ENCODE measurements around the gene KLK12. TPM values are rescaled to one million over a fixed set of nuclear protein-coding genes. Genes with fewer than 3 reads are reported as not detected.

KLK12 gene
- total and polyA plus RNA-seq, 10 donors: 0.16 TPM; not detected in 9

- intact Hi-C loops (cut with DNase I; ENCODE audit: low total_unique reads): no loop called here
- no peaks in the 10 kb centered on the region for H3K4me1 ChIP-seq
- no peak for DNase-seq
- TF ChIP-seq CTCF (IDR thresholded peaks at IDR 0.05 in 8 of 11, conservative IDR thresholded peaks at IDR 0.05 in 3 of 11) (no peak), POLR2A (IDR thresholded peaks at IDR 0.05) (no peak), POLR2AphosphoS5 (IDR thresholded peaks at IDR 0.05) (no peak)
- no peak overlapping the region for H3K27ac ChIP-seq
- no peak overlapping the region for H3K4me3 ChIP-seq
- H3K9me3 ChIP-seq: peaks cover 0 to 3% (median 0%) of the 10 kb centered on the region in 8 donors
- peaks cover 0 to 26% (median 0%) of the 10 kb centered on the region in 7 donors for H3K27me3 ChIP-seq (replicated peaks in 1 of 7)
- no peaks in the 10 kb centered on the region for H3K36me3 ChIP-seq
- 80 to 85% (median 82%) methylated on average over 11 of the region's 11 CpGs for WGBS, 5 donors
Measured at GRCh38 chr19:51044327-51044726, 9.5 kb upstream of the KLK12 start.

GRCh38 chr19:51043497-51043896 lies 8.7 kb upstream of the KLK12 start:
- TF ChIP-seq POLR2AphosphoS5 (IDR thresholded peaks at IDR 0.05): no peak
- TF ChIP-seq CTCF (IDR thresholded peaks at IDR 0.05 in 8 of 11, conservative IDR thresholded peaks at IDR 0.05 in 3 of 11): no peak
- no peak for TF ChIP-seq POLR2A (IDR thresholded peaks at IDR 0.05)
- no peaks in the 10 kb centered on the region for H3K4me1 ChIP-seq
- peaks cover 0 to 17% (median 0%) of the 10 kb centered on the region in 7 donors for H3K27me3 ChIP-seq (replicated peaks in 1 of 7)
- WGBS, 5 donors: 82 to 88% (median 84%) methylated on average over 8 to 9 of the region's 9 CpGs
- H3K27ac ChIP-seq: no peak overlapping the region
- intact Hi-C loops (cut with DNase I; ENCODE audit: low total_unique reads): no loop called here
- peaks cover 0 to 3% (median 0%) of the 10 kb centered on the region in 8 donors for H3K9me3 ChIP-seq
- H3K36me3 ChIP-seq: no peaks in the 10 kb centered on the region
- no peak for DNase-seq
- no peak overlapping the region for H3K4me3 ChIP-seq

GRCh38 chr19:51040151-51040550 lies 5.3 kb upstream of the KLK12 start:
- Histone ChIP-seq H3K27ac (no peak overlapping the region), H3K4me3 (no peak overlapping the region), H3K36me3 (no peaks in the 10 kb centered on the region), H3K27me3 (replicated peaks in 1 of 7) (peaks cover 0 to 7% (median 0%) of the 10 kb centered on the region in 7 donors), H3K4me1 (no peaks in the 10 kb centered on the region), H3K9me3 (peaks cover 0 to 3% (median 0%) of the 10 kb centered on the region in 8 donors)
- TF ChIP-seq POLR2A (IDR thresholded peaks at IDR 0.05): no peak
- no peak for TF ChIP-seq CTCF (IDR thresholded peaks at IDR 0.05 in 8 of 11, conservative IDR thresholded peaks at IDR 0.05 in 3 of 11)
- TF ChIP-seq POLR2AphosphoS5 (IDR thresholded peaks at IDR 0.05): no peak
- 91 to 94% (median 93%) methylated on average over 6 of the region's 6 CpGs for whole genome bisulfite sequencing, 5 donors
- no peak for DNase-seq
- intact Hi-C loops (cut with DNase I; ENCODE audit: low total_unique reads): no loop called here

- H3K36me3 ChIP-seq: no peaks in the 10 kb centered on the region
- H3K4me3 ChIP-seq: no peak overlapping the region
- TF ChIP-seq POLR2AphosphoS5 (IDR thresholded peaks at IDR 0.05): no peak
- H3K4me1 ChIP-seq: no peaks in the 10 kb centered on the region
- H3K27me3 ChIP-seq (replicated peaks in 1 of 7): peaks cover 0 to 42% (median 0%) of the 10 kb centered on the region in 7 donors
- no peaks in the 10 kb centered on the region for H3K9me3 ChIP-seq
- H3K27ac ChIP-seq: no peak overlapping the region
- WGBS, 5 donors: 43 to 55% (median 51%) methylated on average over 9 of the region's 9 CpGs
- intact Hi-C loops (cut with DNase I; ENCODE audit: low total_unique reads): no loop called here
- no peak for DNase-seq
Measured at GRCh38 chr19:51036519-51036918, 1.7 kb upstream of the KLK12 start.

GRCh38 chr19:51031880-51032225 lies 2.9 kb downstream of the KLK12 start:
- no peak for TF ChIP-seq POLR2A (IDR thresholded peaks at IDR 0.05)
- no peak for TF ChIP-seq CTCF (IDR thresholded peaks at IDR 0.05 in 8 of 11, conservative IDR thresholded peaks at IDR 0.05 in 3 of 11)
- no peak for TF ChIP-seq POLR2AphosphoS5 (IDR thresholded peaks at IDR 0.05)
- Histone ChIP-seq H3K4me1 (no peaks in the 10 kb centered on the region), H3K4me3 (no peak overlapping the region), H3K36me3 (no peaks in the 10 kb centered on the region), H3K27me3 (replicated peaks in 1 of 7) (peaks cover 0 to 80% (median 3%) of the 10 kb centered on the region in 7 donors), H3K27ac (no peak overlapping the region), H3K9me3 (no peaks in the 10 kb centered on the region)
- intact Hi-C loops (cut with DNase I; ENCODE audit: low total_unique reads): no loop called here
- DNase-seq: no peak
- WGBS, 5 donors: 86 to 94% (median 90%) methylated on average over 23 to 28 of the region's 28 CpGs
